Raji (cell line): Measurements from ENCODE around the gene FAM193A.

ENCODE experiments used
- POLR2A ChIP-seq: IDR thresholded peaks from 2 replicates; pipeline ENCODE4 v1.6.1; 2011; ENCODE audit warnings: low read depth, low read length, control low read depth; ENCODE audit not compliant: insufficient read depth

FAM193A gene

DNA sequence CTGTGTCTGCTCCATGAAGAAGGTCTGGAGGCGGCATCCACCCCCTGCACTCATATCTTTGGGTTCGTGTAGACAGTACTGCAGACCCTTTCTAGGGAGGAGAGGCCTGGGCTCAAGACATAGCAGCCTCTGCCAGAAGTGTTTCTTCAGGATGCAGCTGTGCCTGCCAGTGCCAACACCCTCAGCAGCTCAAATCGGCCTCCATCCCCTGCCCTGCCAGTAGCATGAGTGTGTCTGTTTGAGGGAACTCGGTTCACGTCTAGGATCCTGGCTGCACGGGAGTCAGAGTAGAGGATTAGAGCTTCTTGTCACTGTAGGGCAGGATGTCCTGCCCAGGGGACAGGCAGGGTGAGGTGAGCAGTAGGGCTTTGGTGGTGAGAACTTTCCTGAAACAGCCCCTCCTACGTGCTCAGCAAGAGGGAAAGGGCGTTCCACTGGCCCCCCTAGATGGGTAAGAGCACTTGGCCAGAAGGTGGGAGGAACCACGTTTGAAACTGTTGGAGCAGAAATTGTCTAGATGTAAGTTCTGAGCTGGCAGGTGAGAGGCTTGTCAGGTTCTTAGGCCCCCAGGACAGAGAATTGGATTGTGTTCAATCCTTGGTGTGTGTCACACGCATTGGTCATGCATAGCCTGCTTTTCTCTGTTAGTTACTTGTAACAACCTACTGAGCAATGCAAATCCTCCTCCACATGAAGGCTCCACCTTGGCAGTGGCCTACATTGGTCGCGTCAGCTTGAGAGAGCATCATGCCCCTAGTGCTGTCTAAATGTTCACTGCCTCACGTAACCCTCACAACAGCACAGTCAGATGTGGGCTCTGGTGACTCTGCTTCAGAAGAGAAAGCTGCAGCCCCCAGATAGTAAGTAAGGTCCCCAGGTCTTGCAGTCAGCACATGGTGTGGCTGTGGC lies 25.8 kb upstream of the FAM193A start:
- TF ChIP-seq POLR2A: no peak

DNA sequence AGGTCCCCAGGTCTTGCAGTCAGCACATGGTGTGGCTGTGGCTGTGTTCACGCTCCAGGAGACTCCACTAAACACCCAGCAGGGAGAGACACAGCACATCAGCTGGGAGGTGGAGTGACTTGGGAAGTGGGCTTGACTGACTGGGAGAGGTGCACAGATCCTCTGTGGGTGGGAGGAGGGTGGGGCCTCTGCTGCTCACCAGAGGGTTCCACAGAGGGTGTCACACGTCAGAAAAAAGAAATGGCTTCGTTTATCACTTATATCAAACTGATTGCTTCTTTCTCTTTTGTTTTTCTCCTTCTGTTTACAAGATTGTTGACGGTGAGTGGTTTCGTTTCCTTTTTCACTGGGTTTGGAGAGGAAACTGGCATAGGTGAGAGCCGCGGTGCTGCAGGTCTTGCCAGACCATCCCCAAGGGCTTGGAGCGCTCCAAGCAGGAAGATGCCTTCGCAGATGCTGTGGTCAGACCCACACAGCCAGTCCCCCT lies 24.8 kb upstream of the FAM193A start:
- no peak for TF ChIP-seq POLR2A

DNA sequence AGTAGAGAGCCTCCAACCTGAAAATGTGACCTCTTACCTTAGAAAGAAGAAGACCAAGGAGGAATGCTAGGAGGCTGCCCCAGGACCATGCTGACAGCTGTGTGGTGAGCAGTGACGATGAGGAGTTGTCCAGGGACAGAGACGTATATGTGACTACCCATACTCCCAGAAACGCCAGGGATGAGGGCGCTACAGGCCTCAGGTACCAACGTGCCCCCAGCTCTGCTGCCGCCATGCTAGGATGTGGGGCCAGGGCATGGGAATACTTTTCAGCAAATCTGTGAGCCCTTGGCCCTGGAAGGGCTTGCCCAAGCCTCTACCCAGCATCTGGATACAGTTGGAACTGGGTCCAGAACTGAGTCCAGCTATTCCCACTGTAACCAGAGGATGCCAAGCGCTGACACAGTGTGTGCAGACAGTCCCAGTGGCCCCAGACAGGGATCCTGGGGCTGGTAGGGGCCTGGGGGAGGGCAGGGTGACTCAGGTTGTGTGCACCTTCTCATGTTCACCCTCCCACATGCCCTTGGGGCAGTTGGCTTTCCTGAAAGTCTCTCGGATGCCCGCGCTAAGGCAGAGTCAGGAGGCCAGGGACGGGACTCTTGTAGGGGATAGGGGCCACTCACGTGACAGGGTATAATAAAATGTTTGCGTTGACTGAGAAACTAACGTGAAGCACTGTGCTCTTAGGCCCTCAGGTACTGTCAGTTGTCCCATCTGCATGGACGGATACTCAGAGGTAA lies 23.9 kb upstream of the FAM193A start:
- TF ChIP-seq POLR2A: no peak

DNA sequence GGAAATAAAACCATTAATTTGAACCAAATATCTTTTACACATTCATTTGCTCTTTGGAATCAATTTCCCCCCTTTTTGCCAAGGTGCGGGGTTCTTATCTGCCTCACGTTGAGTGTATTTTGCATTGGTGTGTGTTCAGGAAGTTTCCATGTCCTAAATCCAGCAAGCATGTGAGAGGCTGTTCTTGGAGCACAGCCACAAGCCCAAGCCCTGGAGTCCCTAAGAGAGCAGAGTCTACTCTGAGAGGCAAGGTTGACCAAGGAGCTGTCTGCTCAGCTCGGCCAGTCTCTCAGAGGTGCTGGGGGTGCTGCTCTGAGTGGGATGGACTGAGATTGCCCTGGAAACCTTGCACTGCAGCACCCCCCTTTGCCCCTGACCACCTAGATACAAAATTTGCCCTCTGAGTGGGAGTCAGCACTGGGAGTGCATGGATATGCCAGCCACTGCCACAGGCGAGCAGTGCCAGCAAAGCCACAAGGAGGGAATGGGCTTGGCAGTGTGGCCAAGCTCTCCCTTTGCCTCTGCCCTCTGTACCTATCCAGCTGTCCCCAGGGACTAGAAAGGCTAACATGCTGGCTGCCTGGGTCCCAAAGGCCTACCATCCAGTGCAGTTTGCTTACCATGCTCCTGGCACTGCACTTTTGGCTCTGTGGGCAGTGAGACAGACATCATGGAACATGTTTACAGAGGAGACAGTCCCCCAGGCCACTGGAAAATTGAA lies 20.5 kb upstream of the FAM193A start:
- TF ChIP-seq POLR2A: no peak

DNA sequence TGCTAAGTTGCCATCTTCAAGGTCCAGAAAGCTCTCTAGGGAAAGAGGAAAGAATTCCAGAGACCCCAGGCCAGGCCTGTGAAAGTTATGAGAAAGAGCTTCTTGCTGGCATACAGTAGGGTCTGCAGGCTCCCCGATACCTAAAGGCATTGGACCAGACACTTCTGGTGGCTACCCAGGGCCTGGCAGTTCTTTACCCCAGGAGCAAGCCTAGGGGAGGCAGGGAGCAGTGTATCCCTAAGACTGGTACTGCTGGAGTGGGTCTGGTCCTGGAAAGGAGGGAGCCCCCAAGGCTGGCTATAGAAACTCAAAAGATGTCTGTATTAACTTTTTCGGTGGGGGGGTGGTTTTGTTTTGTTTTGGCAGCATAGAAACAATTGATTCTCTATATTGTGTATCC lies 19.8 kb upstream of the FAM193A start:
- TF ChIP-seq POLR2A: no peak

DNA sequence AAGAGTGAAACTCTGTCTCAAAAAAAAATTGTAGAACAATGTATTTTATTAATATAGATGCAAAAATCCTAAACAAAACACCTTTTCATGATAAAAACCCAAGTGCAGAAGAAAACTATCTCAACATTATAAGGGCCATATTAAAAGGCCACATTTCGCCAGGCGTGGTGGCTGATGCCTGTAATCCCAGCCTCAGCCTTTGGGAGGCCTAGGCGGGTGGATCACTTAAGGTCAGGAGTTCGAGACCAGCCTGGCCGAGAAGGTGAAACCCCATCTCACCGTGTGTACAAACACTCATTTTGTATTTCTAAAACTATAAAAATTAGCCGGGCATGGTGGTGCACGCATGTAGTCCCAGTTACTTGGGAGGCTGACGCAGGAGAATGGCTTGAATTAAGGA lies 9.9 kb upstream of the FAM193A start:
- no peak for TF ChIP-seq POLR2A

DNA sequence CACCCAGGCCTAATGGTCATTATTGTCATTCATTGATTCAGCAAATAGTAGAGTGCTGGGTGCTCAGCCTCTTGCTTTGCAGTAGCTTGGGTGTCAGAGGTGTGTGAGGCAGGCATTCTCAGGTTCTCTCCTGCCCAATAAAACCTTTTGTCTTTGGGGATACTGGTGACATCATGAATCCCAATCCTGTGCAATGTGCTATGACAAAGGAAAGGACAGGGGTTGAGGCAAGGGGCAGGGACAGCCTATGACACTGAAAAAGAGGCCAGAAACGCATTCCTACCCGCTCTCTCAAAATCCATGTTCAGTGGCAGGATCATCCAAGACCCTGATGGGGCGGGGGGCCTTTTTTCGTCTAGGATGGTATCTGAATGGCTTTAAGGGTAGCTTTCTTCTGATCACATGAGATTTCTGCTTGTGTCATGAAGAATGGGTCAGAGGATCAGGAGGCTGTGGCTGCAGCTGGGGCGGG lies 1.5 kb upstream of the FAM193A start:
- no peak for TF ChIP-seq POLR2A

DNA sequence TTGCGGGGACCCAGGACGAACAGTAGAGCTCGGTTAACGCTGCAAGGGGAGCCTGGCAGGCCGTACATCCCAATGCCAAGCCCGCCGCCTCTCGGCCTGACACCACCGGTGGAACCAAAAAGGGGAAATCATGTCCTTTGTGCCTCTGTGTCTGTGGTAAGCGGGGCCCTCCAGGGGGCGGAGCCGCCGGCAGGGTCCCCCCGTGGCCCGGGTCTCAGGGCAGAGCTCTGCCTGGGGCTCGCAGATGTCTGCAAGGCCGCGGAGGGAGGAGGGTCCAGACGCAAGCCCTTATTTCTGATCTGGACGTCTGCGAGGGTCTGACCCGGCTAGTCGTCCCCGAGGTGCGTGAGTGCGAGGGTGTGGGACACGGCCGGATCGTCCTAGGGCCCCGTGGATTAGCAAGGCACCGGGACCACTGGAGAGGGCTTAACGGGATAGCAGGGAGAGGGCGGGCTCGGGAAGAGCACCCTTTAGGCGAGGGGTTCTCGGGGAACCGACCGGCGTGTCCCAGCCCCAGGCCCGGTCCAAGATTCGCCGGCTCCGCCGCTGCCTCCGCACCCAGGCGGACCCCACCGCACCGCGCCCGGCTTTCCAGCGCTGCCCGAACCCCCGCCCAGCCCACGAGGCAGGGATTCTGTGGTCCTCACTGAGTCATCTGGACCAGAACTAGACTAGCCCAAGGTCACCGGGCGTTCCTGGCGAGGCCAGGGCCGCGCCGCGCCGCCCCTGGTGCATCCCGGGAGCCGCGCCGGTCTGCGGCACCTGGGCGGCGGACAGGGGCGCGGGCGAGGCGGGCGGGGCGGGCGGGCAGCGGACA lies 863 bp upstream of the FAM193A start:
- peak; percentile 81 for TF ChIP-seq POLR2A

DNA sequence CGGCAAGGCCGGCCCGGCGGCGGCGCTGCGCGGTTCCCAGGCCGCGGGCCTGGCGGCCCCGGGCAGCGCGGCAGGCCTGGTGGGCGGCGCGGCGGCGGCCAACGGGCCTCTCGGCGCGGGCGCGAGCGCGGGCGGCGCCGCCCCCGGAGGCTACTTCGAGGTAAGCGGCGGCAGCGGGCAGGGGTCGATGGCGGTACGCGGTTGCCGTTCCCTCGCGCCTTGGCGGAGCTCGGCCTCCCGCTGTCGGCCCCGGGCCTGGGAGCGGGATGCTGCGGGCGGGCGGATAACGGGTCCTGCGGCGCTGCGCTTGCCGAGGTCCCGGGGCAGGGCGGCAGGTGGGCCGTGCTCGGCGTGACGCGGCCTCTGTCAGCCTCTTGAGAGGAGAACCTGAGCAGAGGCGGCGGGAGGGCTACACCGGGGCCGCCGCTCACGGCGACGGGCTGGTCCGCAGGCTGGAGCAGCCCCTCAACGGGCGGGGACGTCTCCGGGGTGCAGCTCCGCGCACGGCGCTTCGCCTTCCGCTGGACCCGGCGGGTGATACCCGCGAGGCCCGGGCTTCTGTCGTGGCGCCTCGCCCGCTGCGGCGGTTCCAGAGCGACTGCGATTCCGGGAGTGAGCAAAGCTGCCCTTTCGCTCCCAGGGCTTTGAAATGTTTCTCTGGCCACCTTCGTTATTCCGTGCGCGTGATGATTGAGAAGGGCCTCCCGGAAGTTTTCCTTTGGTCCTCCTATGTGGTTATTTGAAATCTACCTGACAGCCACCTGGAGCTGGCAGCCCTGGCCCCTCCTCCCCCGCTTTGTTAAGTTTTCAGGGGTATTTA lies 774 bp downstream of the FAM193A start:
- peak; percentile 33; the same call in 1 of the 2 replicates for TF ChIP-seq POLR2A

DNA sequence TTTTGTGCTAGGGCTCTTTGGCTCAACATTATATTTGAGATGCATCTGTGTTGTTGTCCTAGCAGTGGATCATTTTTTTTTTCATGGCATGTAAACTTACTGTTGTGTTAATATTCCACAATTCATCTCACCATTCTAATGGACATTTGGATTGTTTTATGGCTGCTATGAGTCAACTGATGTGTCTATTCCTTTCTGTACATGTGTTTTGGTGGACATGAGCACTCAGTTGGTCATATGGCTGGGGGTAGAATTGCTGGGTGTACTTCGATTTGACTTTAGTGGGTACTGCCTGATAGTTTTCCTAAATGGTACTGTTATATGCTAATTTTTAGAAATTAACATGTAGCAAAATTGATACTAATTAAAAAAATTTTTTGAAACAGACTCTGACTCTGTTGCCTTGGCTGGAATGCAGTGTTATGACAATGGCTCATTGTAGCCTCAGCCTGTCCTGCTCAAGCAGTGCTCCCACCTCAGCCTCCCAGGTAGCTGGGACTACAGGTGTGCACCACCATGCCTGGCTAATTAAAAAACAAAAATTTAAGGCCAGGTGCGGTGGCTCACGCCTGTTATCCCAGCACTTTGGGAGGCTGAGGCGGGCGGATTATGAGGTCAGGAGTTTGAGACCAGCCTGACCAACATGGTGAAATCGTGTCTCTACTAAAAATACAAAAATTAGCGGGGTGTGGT lies 9.0 kb downstream of the FAM193A start:
- TF ChIP-seq POLR2A: no peak

DNA sequence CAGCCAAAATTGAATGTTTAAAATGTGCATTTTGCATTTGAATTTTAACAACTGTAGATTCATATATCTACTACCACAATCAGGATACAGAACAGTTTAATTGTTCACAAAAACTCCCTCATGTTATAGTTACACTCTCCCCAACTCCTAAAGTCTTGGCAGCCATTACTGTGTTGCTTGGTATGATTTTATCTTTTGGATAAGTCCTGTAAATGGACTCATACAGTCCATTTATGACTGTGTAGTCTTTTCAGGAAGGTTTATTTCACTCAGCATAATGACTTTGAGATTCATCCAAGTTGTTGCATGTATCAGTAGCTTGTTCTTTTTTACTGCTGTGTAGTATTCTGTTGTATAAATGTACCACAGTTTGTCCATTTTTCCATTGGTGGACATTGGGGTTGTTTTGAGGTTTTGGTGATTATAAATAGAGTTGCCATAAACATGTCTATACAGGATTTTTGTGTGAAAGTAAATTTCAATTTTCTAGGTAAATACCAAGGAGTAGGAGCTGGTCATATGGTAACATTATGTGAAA lies 9.9 kb downstream of the FAM193A start:
- no peak for TF ChIP-seq POLR2A

DNA sequence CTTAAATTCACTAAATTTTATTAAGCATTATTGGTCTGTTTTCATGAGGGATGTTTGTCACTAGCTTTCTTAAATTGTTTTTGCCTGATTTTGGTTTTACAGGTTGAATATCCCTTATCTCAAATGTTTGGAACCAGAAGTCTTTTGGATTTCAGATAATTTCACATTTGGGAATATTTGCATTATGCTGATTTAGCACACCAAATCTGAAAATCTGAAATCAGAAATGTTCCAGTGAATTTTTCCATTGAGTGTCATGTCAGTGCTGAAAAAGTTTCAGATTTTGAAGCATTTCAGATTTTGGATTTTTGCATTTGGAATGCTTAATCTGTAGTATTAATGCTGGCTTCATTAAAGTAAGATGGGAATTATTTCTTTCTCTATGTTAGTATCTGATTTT lies 14.7 kb downstream of the FAM193A start:
- TF ChIP-seq POLR2A: no peak

DNA sequence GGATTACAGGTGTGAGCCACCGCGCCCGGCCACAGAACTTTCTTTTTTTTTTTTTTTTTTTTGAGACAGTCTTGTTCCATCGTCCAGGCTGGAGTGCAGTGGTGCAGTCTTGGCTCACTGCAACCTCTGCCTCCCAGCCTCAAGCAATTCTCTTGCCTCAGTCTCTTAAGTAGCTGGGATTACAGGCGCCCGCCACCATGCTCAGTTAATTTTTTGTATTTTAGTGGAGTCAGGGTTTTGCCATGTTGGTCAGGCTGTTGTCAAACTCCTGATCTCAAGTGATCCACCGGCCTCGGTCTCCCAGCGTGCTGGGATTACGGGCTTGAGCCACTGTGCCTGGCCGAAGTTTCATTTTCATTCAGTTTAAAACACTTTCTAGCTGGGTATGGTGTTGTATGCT lies 16.4 kb downstream of the FAM193A start:
- no peak for TF ChIP-seq POLR2A
